GM06990 (cell line): ENCODE data around the gene MGLL.

ENCODE experiments used
- DNase-seq: peaks from one replicate; pipeline ENCODE4 v3.0.0-alpha.2; 2011; ENCODE audit not compliant: insufficient read length; ENCODE audit errors: extremely low read depth
- H3K27me3 ChIP-seq: replicated peaks from 2 replicates; pipeline ENCODE4 v1.6.0; 2011; ENCODE audit warnings: low read length; ENCODE audit not compliant: control insufficient read depth, insufficient read depth
- H3K36me3 ChIP-seq: 2 replicates; pipeline ENCODE4 v1.5.1; 2011; ENCODE audit warnings: low read length; ENCODE audit not compliant: control insufficient read depth, insufficient read depth
- H3K4me3 ChIP-seq: replicated peaks from 2 replicates; pipeline ENCODE4 v1.5.1; 2011; ENCODE audit warnings: low read depth, mild to moderate bottlenecking, control low read depth, low read length
- CTCF ChIP-seq: IDR thresholded peaks from 2 replicates; pipeline ENCODE4 v1.5.1; 2011; ENCODE audit warnings: low read length, control low read depth, mild to moderate bottlenecking, inconsistent platforms; ENCODE audit not compliant: insufficient read depth, poor library complexity, severe bottlenecking

The MGLL gene

DNA sequence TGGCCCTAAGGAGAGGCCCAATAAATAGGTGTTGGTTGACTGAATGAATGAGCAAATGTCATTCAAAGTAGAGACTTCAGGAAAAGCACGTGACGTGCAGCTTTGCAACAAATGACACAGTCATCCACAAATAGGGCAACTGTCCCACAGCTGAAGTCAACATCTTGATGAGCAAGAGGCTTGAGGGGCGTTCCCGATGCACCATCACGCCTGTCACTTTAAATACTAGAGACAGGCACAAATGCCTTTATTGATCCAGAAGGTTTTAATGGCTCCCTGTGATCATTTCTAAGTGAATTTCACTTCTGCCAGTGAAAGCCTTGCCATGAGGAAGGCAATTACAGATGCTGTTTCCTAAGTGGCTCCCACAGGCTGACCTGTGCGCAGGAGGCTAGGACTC is 105.9 kb downstream of the MGLL start:
- H3K27me3 ChIP-seq, result no peaks in the 10 kb centered on the region
- DNase-seq, result no peak

GRCh38 chr3:127715532-127715931 is 106.8 kb downstream of the MGLL start:
- Histone ChIP-seq H3K4me3 (no peak overlapping the region), H3K27me3 (no peaks in the 10 kb centered on the region), H3K36me3 (peaks cover 37% of the 10 kb centered on the region)
- DNase-seq, result no peak
- TF ChIP-seq CTCF, result no peak

More for the DNA sequence above, 105.9 kb downstream of the MGLL start:
- no peak for TF ChIP-seq CTCF
- Histone ChIP-seq H3K36me3 (peaks cover 40% of the 10 kb centered on the region), H3K4me3 (no peak overlapping the region)

GRCh38 chr3:127714866-127715265 is 107.4 kb downstream of the MGLL start:
- no peak overlapping the region for H3K4me3 ChIP-seq
- H3K27me3 ChIP-seq, result no peaks in the 10 kb centered on the region
- H3K36me3 ChIP-seq, result peaks cover 35% of the 10 kb centered on the region
- no peak for DNase-seq
- no peak for TF ChIP-seq CTCF

DNA sequence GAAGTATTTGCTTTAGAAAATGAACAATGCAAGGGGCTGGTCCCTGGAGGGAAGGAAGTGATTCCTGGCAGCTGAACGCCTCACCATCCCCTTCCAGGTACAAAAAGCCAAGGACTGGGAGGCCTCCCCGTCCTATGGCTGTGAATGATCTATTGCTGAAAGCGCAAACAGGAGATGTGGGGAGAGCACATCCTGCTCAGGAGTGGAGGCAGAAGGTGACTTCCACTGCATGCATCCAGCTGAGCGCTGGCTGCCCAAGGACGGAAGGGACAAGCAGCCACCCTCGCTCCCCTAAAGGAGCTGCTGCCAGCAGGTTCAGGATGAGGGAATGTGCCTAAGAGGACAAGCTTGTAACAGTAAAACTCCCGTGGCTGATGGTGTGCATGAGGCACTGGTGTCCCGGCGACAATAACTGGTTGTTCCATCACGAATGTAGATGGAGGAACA is 108.2 kb downstream of the MGLL start:
- Histone ChIP-seq H3K36me3 (peaks cover 37% of the 10 kb centered on the region), H3K27me3 (no peaks in the 10 kb centered on the region), H3K4me3 (no peak overlapping the region)
- DNase-seq, result no peak
- TF ChIP-seq CTCF, result no peak

DNA sequence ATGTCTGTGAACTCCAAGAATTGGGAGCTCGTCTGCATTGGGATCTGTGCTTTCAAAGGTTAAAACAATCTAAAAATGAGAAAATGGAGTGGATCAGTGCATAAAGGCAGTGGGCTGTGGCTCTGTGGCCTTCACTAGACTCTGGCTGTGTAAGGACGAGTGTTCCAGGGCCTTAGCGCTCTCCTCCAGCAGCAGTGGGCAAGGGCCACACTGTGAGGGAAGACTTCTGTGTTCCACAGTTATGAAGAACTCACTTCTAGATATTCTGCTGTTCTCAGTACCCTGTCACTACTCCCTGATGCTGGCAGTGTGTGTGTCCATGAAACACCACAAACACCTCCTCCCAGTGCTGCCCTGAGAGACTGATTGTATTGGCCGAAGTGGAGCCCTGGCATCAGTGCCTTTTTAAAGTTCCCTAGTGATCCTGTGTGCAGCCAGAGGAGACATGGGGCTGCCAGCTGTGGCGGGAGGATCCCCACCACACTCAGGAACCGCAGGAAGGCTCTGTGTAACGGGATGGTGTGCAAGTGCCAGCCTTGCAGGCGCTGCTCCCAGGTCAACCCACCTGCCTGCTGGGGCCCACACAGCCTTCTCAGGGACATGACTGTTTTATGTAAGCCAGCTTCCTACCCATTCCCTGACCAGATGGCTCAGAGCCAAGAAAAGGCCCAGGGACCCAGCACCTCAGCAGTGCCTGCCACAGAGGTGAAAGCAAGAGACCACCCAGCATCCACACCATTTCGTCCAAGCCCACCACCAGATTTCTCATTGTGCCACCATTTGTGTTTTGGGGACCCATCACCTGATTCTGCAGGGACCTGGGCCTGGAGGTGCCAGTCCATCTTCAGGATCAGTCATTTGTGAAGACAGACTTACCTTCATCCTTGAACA is 109.2 kb downstream of the MGLL start:
- no peak for DNase-seq
- H3K27me3 ChIP-seq, result no peaks in the 10 kb centered on the region

More for the DNA sequence above, 109.2 kb downstream of the MGLL start:
- no peak overlapping the region for H3K4me3 ChIP-seq
- H3K36me3 ChIP-seq, result peaks cover 33% of the 10 kb centered on the region
- no peak for TF ChIP-seq CTCF
